Endothelial cell of umbilical vein (primary cell): ENCODE data around the gene AKAP6. TPM values are rescaled to one million over a fixed set of nuclear protein-coding genes. Genes with fewer than 3 reads are reported as not detected.

Experiments used
- BruUV-seq: library from RNA; stranded (reverse); fragments of 400-500 nt; replicated peaks from 2 replicates; lab custom pipeline; 2021; lab: Mats Ljungman, UMichigan
- CTCF ChIA-PET: fragments of 300-600, 350-600 bp; sonication (Branson Sonifier 250); formaldehyde crosslinking; loops from one replicate; lab custom pipeline; 2021; ENCODE audit warnings: antibody characterized with exemption, inconsistent platforms; lab: Charles Lee
- POLR2A ChIA-PET: fragments of 300-600, 350-600 bp; sonication (Branson Sonifier 250); formaldehyde crosslinking; loops from one replicate; lab custom pipeline; 2021; ENCODE audit warnings: antibody characterized with exemption, inconsistent platforms; lab: Charles Lee
- DNase-seq: peaks from one replicate; pipeline ENCODE4 v3.0.0-alpha.2; 2011; ENCODE audit warnings: low read depth, low spot score
- FAIRE-seq: peaks from 2 replicates; lab custom pipeline; 2011; peaks lifted over from hg19 to GRCh38; lab: Jason Lieb, UNC
- H2AFZ ChIP-seq: 2 replicates; pipeline ENCODE4 v1.6.0; 2012; ENCODE audit warnings: low read depth, low read length, control low read depth, inconsistent platforms
- H3K27ac ChIP-seq: 2 replicates; pipeline ENCODE4 v1.5.1; 2011; ENCODE audit warnings: low read depth, mild to moderate bottlenecking, control low read depth, low read length, moderate library complexity; ENCODE audit not compliant: insufficient read depth
- H3K27me3 ChIP-seq, 2 experiments: 2 replicates each; pipeline versions ENCODE4 v1.6.0 to v1.6.1; 2011; ENCODE audit warnings: low read length in 2 of 2, mixed read lengths in 1 of 2; ENCODE audit not compliant: control insufficient read depth in 2 of 2, insufficient read depth in 2 of 2
- H3K36me3 ChIP-seq, 2 experiments: 2 replicates in 1 of 2; 3 replicates in 1 of 2; pipeline ENCODE4 v1.5.1; 2011; ENCODE audit warnings: low read length in 2 of 2, mild to moderate bottlenecking in 1 of 2, moderate library complexity in 1 of 2; ENCODE audit not compliant: control insufficient read depth in 2 of 2, insufficient read depth in 2 of 2; ENCODE audit errors: extremely low read depth in 1 of 2
- H3K4me1 ChIP-seq: 3 replicates; pipeline ENCODE4 v1.5.1; 2011; ENCODE audit warnings: mild to moderate bottlenecking, low read length; ENCODE audit not compliant: control insufficient read depth, insufficient read depth; ENCODE audit errors: extremely low read depth
- H3K4me2 ChIP-seq: 2 replicates; pipeline ENCODE4 v1.6.1; 2011; ENCODE audit warnings: low read length, control low read depth, mixed read lengths; ENCODE audit not compliant: insufficient read depth
- H3K4me3 ChIP-seq, 3 experiments: fragments of 200-600 bp in 1 of 3; sonication (generic), shearing (Covaris generic) in 1 of 3; replicated peaks in 1 of 3; 2 replicates each; pipeline ENCODE4 v1.5.1; 2011 to 2016; ENCODE audit warnings: control low read depth in 3 of 3, low read length in 3 of 3, mild to moderate bottlenecking in 2 of 3, inconsistent platforms in 1 of 3, low read depth in 1 of 3, moderate library complexity in 1 of 3; ENCODE audit not compliant: insufficient read depth in 1 of 3
- H3K79me2 ChIP-seq: 2 replicates; pipeline ENCODE4 v1.6.0; 2012; ENCODE audit warnings: low read length, inconsistent platforms; ENCODE audit not compliant: control insufficient read depth, insufficient read depth
- H3K9ac ChIP-seq: replicated peaks from 2 replicates; pipeline ENCODE3; 2011; ENCODE audit warnings: low read length, control low read depth; ENCODE audit not compliant: insufficient read depth; ENCODE audit errors: extremely low read depth
- H3K9me1 ChIP-seq: replicated peaks from 3 replicates; pipeline ENCODE4 v1.6.0; 2011; ENCODE audit warnings: mild to moderate bottlenecking, low read length; ENCODE audit not compliant: control insufficient read depth, insufficient read depth; ENCODE audit errors: extremely low read depth
- H3K9me3 ChIP-seq: replicated peaks from 2 replicates; pipeline ENCODE4 v1.5.1; 2012; ENCODE audit warnings: low read length, inconsistent platforms; ENCODE audit not compliant: control insufficient read depth, insufficient read depth
- H4K20me1 ChIP-seq: replicated peaks from 2 replicates; pipeline ENCODE3; 2011; ENCODE audit warnings: mild to moderate bottlenecking, low read length; ENCODE audit not compliant: control insufficient read depth, insufficient read depth; ENCODE audit errors: extremely low read depth
- EZH2 ChIP-seq: IDR thresholded peaks from 2 replicates; pipeline ENCODE4 v1.6.1; 2012; ENCODE audit warnings: borderline replicate concordance, low read depth, mild to moderate bottlenecking, moderate library complexity, low read length, inconsistent platforms; ENCODE audit not compliant: severe bottlenecking
- FOS ChIP-seq: IDR thresholded peaks from 2 replicates; pipeline ENCODE4 v1.6.1; 2011; ENCODE audit warnings: mild to moderate bottlenecking, low read length, moderate library complexity, borderline replicate concordance; ENCODE audit not compliant: insufficient read depth
- GATA2 ChIP-seq: IDR thresholded peaks from 2 replicates; pipeline ENCODE4 v1.7.0; 2011; ENCODE audit warnings: low read depth, mild to moderate bottlenecking, moderate library complexity, mixed read lengths, low read length; ENCODE audit not compliant: insufficient read length, insufficient read depth
- JUN ChIP-seq: IDR thresholded peaks from 2 replicates; pipeline ENCODE4 v1.6.1; 2011; ENCODE audit warnings: borderline replicate concordance, low read depth; ENCODE audit not compliant: insufficient read length, insufficient read depth
- MYC ChIP-seq: IDR thresholded peaks from one replicate; pipeline ENCODE4 v1.6.1; 2011; ENCODE audit warnings: mild to moderate bottlenecking, low read depth, low read length
- POLR2A ChIP-seq: IDR thresholded peaks from 2 replicates; pipeline ENCODE4 v1.6.1; 2012; ENCODE audit warnings: low read depth, mild to moderate bottlenecking, control low read depth, low read length
- POLR2AphosphoS5 ChIP-seq: IDR thresholded peaks from 2 replicates; pipeline ENCODE4 v1.6.1; 2012; ENCODE audit warnings: low read depth, mild to moderate bottlenecking, control low read depth, low read length, moderate library complexity; ENCODE audit not compliant: insufficient read depth
- dilution Hi-C: fragments of 300-500 bp; cut with MboI; formaldehyde crosslinking; loops from one replicate; pipeline ENCODE4 v1.15.0; 2019; ENCODE audit warnings: low sequenced_read_pairs; ENCODE audit not compliant: extremely low pct_ligation_motif_present
- intact Hi-C: fragments of 100-400 bp; cut with micrococcal nuclease; formaldehyde crosslinking; loops from one replicate; pipeline ENCODE4 v1.10.0; 2022
- polyA plus RNA-seq, 4 experiments: library from polyadenylated mRNA; depleted of rRNA in 3 of 4; stranded (reverse) in 3 of 4; unstranded in 1 of 4; fragments of >200 nt; gene quantifications; 2 replicates each; pipeline versions ENCODE4 v1.2.1 to v1.2.3, GENCODE V29; 2011 to 2012; ENCODE audit warnings: missing spikeins in 1 of 4
- total RNA-seq: library from RNA; stranded (reverse); gene quantifications from 2 replicates; pipeline ENCODE4 v1.2.3, GENCODE V29; 2021
- TF ChIP-seq, protein P1 (sequence below), 2 donors: IDR thresholded peaks; 1 replicate in 1 of 2; 2 replicates in 1 of 2; pipeline ENCODE4 v1.5.1; 2011; ENCODE audit warnings: low read length in 2 of 2, mild to moderate bottlenecking in 2 of 2, moderate library complexity in 2 of 2, control low read depth in 1 of 2, inconsistent platforms in 1 of 2, low read depth in 1 of 2; ENCODE audit not compliant: insufficient read depth in 1 of 2; ENCODE audit errors: extremely low read depth in 1 of 2
- TF ChIP-seq, protein P2 (sequence below): IDR thresholded peaks from 2 replicates; pipeline ENCODE4 v1.6.1; 2011; ENCODE audit not compliant: insufficient read depth, insufficient read length

AKAP6 gene
- total and polyA plus RNA-seq, 2 donors (not counting 3 experiments of a cell fraction or from before 2014, with no cell fraction given): 0.03 to 0.49 TPM

DNA sequence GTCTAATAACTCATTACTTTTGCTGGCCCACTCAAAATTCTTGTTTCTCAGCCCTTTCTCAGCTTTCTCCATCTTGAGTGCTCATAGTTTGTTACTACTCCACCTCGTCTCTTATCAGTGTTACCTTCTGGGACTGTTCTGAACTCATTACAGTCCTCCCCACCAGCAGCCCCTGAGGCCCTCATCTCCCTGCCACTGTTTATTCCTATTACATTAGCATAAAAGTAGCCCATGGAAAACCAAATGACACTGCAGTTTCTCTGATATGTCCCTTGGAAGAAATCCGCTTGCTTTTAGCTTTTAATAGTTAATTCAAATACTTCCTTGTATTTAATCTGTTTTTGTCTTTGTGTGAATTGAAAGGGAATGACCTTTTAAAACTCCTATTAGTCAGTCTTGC is 7.6 kb downstream of the AKAP6 start:
- FAIRE-seq (no peak), DNase-seq (no peak)
- Histone ChIP-seq H3K9me1 (no peaks in the 10 kb centered on the region), H4K20me1 (no peaks in the 10 kb centered on the region), H3K4me3 (no peak overlapping the region), H3K4me1 (no peaks in the 10 kb centered on the region), H3K9me3 (no peaks in the 10 kb centered on the region), H3K9ac (no peak overlapping the region), H2AFZ (no peak overlapping the region), H3K36me3 (no peaks in the 10 kb centered on the region), H3K27ac (no peak overlapping the region), H3K4me2 (no peak overlapping the region), H3K27me3 (no peaks in the 10 kb centered on the region), H3K79me2 (no peaks in the 10 kb centered on the region)
- dilution Hi-C loops (no loop called here), intact Hi-C loops (no loop called here)
- CTCF ChIA-PET: no interaction called here
- no TSS peak for BruUV-seq
- TF ChIP-seq, protein P1, sequence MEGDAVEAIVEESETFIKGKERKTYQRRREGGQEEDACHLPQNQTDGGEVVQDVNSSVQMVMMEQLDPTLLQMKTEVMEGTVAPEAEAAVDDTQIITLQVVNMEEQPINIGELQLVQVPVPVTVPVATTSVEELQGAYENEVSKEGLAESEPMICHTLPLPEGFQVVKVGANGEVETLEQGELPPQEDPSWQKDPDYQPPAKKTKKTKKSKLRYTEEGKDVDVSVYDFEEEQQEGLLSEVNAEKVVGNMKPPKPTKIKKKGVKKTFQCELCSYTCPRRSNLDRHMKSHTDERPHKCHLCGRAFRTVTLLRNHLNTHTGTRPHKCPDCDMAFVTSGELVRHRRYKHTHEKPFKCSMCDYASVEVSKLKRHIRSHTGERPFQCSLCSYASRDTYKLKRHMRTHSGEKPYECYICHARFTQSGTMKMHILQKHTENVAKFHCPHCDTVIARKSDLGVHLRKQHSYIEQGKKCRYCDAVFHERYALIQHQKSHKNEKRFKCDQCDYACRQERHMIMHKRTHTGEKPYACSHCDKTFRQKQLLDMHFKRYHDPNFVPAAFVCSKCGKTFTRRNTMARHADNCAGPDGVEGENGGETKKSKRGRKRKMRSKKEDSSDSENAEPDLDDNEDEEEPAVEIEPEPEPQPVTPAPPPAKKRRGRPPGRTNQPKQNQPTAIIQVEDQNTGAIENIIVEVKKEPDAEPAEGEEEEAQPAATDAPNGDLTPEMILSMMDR (IDR thresholded peaks at IDR 0.05; ENCODE audit: extremely low read depth in 1 of 2, insufficient read depth in 1 of 2, low read depth in 1 of 2, low read length in 2 of 2): no peak
- TF ChIP-seq GATA2: no peak
- TF ChIP-seq FOS: no peak
- no peak for TF ChIP-seq POLR2A
- TF ChIP-seq EZH2: no peak
- no peak for TF ChIP-seq MYC
- POLR2A ChIA-PET: no interaction called here

GRCh38 chr14:32337759-32338158 is 8.7 kb downstream of the AKAP6 start:
- Histone ChIP-seq H3K4me2 (no peak overlapping the region), H3K27ac (no peak overlapping the region), H3K4me1 (no peaks in the 10 kb centered on the region), H3K27me3 (no peaks in the 10 kb centered on the region), H4K20me1 (no peaks in the 10 kb centered on the region), H3K79me2 (no peaks in the 10 kb centered on the region), H2AFZ (no peak overlapping the region), H3K9me1 (no peaks in the 10 kb centered on the region), H3K9me3 (no peaks in the 10 kb centered on the region), H3K36me3 (no peaks in the 10 kb centered on the region), H3K9ac (no peak overlapping the region), H3K4me3 (no peak overlapping the region)
- ChIA-PET POLR2A (no interaction called here), CTCF (no interaction called here)
- FAIRE-seq: no peak
- TF ChIP-seq EZH2: no peak
- TF ChIP-seq JUN: no peak
- TF ChIP-seq, protein P1 (IDR thresholded peaks at IDR 0.05; ENCODE audit: extremely low read depth in 1 of 2, insufficient read depth in 1 of 2, low read depth in 1 of 2, low read length in 2 of 2): no peak
- TF ChIP-seq POLR2AphosphoS5: no peak
- TF ChIP-seq FOS: no peak
- no peak for TF ChIP-seq GATA2
- TF ChIP-seq MYC: no peak
- TF ChIP-seq, protein P2, sequence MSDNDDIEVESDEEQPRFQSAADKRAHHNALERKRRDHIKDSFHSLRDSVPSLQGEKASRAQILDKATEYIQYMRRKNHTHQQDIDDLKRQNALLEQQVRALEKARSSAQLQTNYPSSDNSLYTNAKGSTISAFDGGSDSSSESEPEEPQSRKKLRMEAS: no peak
- no peak for TF ChIP-seq POLR2A
- no peak for DNase-seq
- BruUV-seq: no TSS peak
- intact Hi-C loops: no loop called here
- dilution Hi-C loops: no loop called here
